IMR-90 (cell line): ENCODE measurements around the gene STAG1. TPM values are rescaled to one million over a fixed set of nuclear protein-coding genes. Genes with fewer than 3 reads are reported as not detected.
"Not testable (repeated sequence)": the region's sequence is repeated elsewhere in the genome, so short reads cannot be mapped to it uniquely, and the experiment has no call there.

Experiments used
- ATAC-seq: fragments of 200-7000 bp; cut with Tn5 transposase; 2 replicates; pipeline ENCODE4 v1.9.1; 2020; ENCODE audit warnings: low read depth, mild to moderate bottlenecking, moderate library complexity
- BruUV-seq: library from RNA; stranded (reverse); fragments of 400-500 nt; replicated peaks from 2 replicates; lab custom pipeline; 2021; lab: Mats Ljungman, UMichigan
- CTCF ChIA-PET: fragments of 300-600 bp; formaldehyde crosslinking; extraction: SDS; loops from one replicate; lab custom pipeline; 2021; ENCODE audit warnings: antibody characterized with exemption; lab: Yijun Ruan, JAX
- POLR2A ChIA-PET: fragments of 300-600 bp; sonication (Branson Sonifier 250); formaldehyde crosslinking; loops from one replicate; lab custom pipeline; 2022; ENCODE audit warnings: antibody characterized with exemption; ENCODE audit not compliant: unreplicated experiment; lab: Charles Lee
- DNase-seq: peaks from one replicate; pipeline ENCODE4 v3.0.0; 2013
- H2AFZ ChIP-seq: replicated peaks from 2 replicates; pipeline ENCODE3; 2013; ENCODE audit warnings: low read length, mild to moderate bottlenecking; ENCODE audit not compliant: poor library complexity
- H2AK5ac ChIP-seq: 2 replicates; pipeline ENCODE4 v1.6.1; 2013; ENCODE audit warnings: low read depth, low read length, inconsistent platforms
- H2AK9ac ChIP-seq: replicated peaks from 2 replicates; pipeline ENCODE3; 2013; ENCODE audit warnings: mild to moderate bottlenecking, low read depth, low read length, moderate library complexity; ENCODE audit not compliant: poor library complexity
- H2BK120ac ChIP-seq: 2 replicates; pipeline ENCODE4 v1.6.1; 2013; ENCODE audit warnings: low read depth, low read length, inconsistent platforms
- H2BK15ac ChIP-seq: 3 replicates; pipeline ENCODE4 v1.6.1; 2013; ENCODE audit warnings: low read depth, low read length, inconsistent platforms
- H2BK20ac ChIP-seq: 2 replicates; pipeline ENCODE4 v1.6.1; 2013; ENCODE audit warnings: low read depth, mild to moderate bottlenecking, inconsistent platforms, low read length, moderate library complexity
- H2BK5ac ChIP-seq: 2 replicates; pipeline ENCODE4 v1.6.1; 2013; ENCODE audit warnings: mild to moderate bottlenecking, low read depth, low read length, inconsistent platforms; ENCODE audit not compliant: poor library complexity, severe bottlenecking
- H3K14ac ChIP-seq: replicated peaks from 2 replicates; pipeline ENCODE4 v1.6.1; 2013; ENCODE audit warnings: low read depth, low read length, inconsistent platforms
- H3K18ac ChIP-seq: 2 replicates; pipeline ENCODE4 v1.6.1; 2013; ENCODE audit warnings: low read depth, low read length, control low read depth
- H3K23ac ChIP-seq: 2 replicates; pipeline ENCODE4 v1.6.1; 2013; ENCODE audit warnings: low read depth, low read length, inconsistent platforms
- H3K27ac ChIP-seq: 2 replicates; pipeline ENCODE4 v1.5.1; 2013; ENCODE audit warnings: mild to moderate bottlenecking, control low read depth, low read length; ENCODE audit not compliant: insufficient read depth
- H3K27me3 ChIP-seq: 2 replicates; pipeline ENCODE4 v1.6.1; 2013; ENCODE audit warnings: low read length; ENCODE audit not compliant: control insufficient read depth, insufficient read depth
- H3K36me3 ChIP-seq: 2 replicates; pipeline ENCODE4 v1.6.1; 2013; ENCODE audit warnings: low read length, mixed read lengths; ENCODE audit not compliant: control insufficient read depth, insufficient read depth
- H3K4ac ChIP-seq: 2 replicates; pipeline ENCODE4 v1.6.1; 2013; ENCODE audit warnings: low read depth, low read length, inconsistent platforms
- H3K4me1 ChIP-seq: 2 replicates; pipeline ENCODE4 v1.6.1; 2013; ENCODE audit warnings: low read length, mixed read lengths; ENCODE audit not compliant: control insufficient read depth, insufficient read depth
- H3K4me2 ChIP-seq: 2 replicates; pipeline ENCODE4 v1.6.1; 2013; ENCODE audit warnings: low read depth, mild to moderate bottlenecking, control low read depth, low read length, moderate library complexity
- H3K4me3 ChIP-seq: 2 replicates; pipeline ENCODE4 v1.5.1; 2013; ENCODE audit warnings: low read depth, mild to moderate bottlenecking, control low read depth, low read length, moderate library complexity; ENCODE audit not compliant: insufficient read depth
- H3K56ac ChIP-seq: 2 replicates; pipeline ENCODE4 v1.6.1; 2013; ENCODE audit warnings: low read length, inconsistent platforms; ENCODE audit not compliant: insufficient read depth; ENCODE audit errors: extremely low read depth
- H3K79me1 ChIP-seq, 2 experiments: 2 replicates each; pipeline ENCODE4 v1.6.1; 2013; ENCODE audit warnings: low read length in 2 of 2, inconsistent platforms in 1 of 2, low read depth in 1 of 2
- H3K9ac ChIP-seq: 2 replicates; pipeline ENCODE4 v1.6.1; 2013; ENCODE audit warnings: low read depth, low read length, control low read depth
- H3K9me1 ChIP-seq: 2 replicates; pipeline ENCODE4 v1.6.1; 2013; ENCODE audit warnings: low read length, inconsistent platforms; ENCODE audit not compliant: insufficient read depth
- H3K9me3 ChIP-seq: 2 replicates; pipeline ENCODE4 v1.6.1; 2013; ENCODE audit warnings: low read length; ENCODE audit not compliant: control insufficient read depth, insufficient read depth
- H4K20me1 ChIP-seq: 2 replicates; pipeline ENCODE4 v1.6.1; 2013; ENCODE audit warnings: low read length, inconsistent platforms; ENCODE audit not compliant: insufficient read depth
- H4K5ac ChIP-seq: 2 replicates; pipeline ENCODE4 v1.6.1; 2013; ENCODE audit warnings: mild to moderate bottlenecking, low read depth, low read length, control low read depth
- H4K8ac ChIP-seq, 2 experiments: 2 replicates each; pipeline ENCODE4 v1.6.1; 2013; ENCODE audit warnings: low read depth in 2 of 2, low read length in 2 of 2, control low read depth in 1 of 2, inconsistent platforms in 1 of 2
- H4K91ac ChIP-seq: 2 replicates; pipeline ENCODE4 v1.6.1; 2013; ENCODE audit warnings: low read depth, low read length, inconsistent platforms; ENCODE audit not compliant: insufficient read depth
- FOS ChIP-seq: fragments of 150-350 bp; IDR thresholded peaks from 2 replicates; pipeline ENCODE4 v1.6.1; 2016; ENCODE audit warnings: low read depth, low read length
- RAD21 ChIP-seq: IDR thresholded peaks from 2 replicates; pipeline ENCODE4 v1.6.1; 2012; ENCODE audit warnings: low read length, improper control_type of control experiment
- WGBS, 2 experiments: methylation state at CpG; one replicate each; pipeline versions ENCODE4 v1.1.5 to v1.1.7; 2013; ENCODE audit warnings: missing lambda C conversion rate in 2 of 2; ENCODE audit not compliant: insufficient read length in 1 of 2; ENCODE audit errors: extremely low coverage in 2 of 2; 5-methylcytosine and 5-hydroxymethylcytosine counted together
- dilution Hi-C: fragments of 300-500 bp; cut with HindIII; formaldehyde crosslinking; loops from one replicate; pipeline ENCODE4 v1.14.3; 2018; ENCODE audit warnings: low sequenced_read_pairs; ENCODE audit not compliant: unreplicated experiment
- in situ Hi-C: fragments of 300-500 bp; cut with MboI; formaldehyde crosslinking; loops from 3 replicates; pipeline ENCODE4 v1.14.3; 2019; ENCODE audit warnings: low sequenced_read_pairs, inconsistent platforms, mixed read lengths
- intact Hi-C: fragments of 100-400 bp; cut with micrococcal nuclease; formaldehyde crosslinking; loops from 2 replicates; pipeline ENCODE4 v1.10.0; 2022
- polyA plus RNA-seq, 3 experiments: library from polyadenylated mRNA; depleted of rRNA; stranded (reverse); fragments of >200 nt; gene quantifications; 2 replicates each; pipeline ENCODE4 v1.2.3, GENCODE V29; 2012; ENCODE audit warnings: low replicate concordance in 1 of 3
- total RNA-seq: library from RNA; depleted of rRNA; stranded (reverse); fragments of >200 nt; gene quantifications from 2 replicates; pipeline ENCODE4 v1.2.3, GENCODE V29; 2012

STAG1 gene
- total and polyA plus RNA-seq, 2 of the 4 experiments (the other 2 are of a cell fraction): 9.6 to 32.3 TPM

- intact Hi-C loops: no loop called here
- Histone ChIP-seq H2AK9ac (no peak overlapping the region), H4K5ac (no peak overlapping the region), H4K91ac (no peak overlapping the region), H3K9me3 (no peaks in the 10 kb centered on the region), H4K20me1 (peaks cover 5% of the 10 kb centered on the region; the same call in 1 of the 2 replicates), H3K9me1 (0 out of 2 replicates have a peak, but pooled peaks cover 3% of the 10 kb centered on the region), H3K79me1 (peaks cover 44 to 59% of the 10 kb centered on the region in 2 experiments), H4K8ac (no peak overlapping the region), H2AFZ (no peak overlapping the region), H3K27me3 (no peaks in the 10 kb centered on the region), H2BK20ac (no peak overlapping the region), H3K23ac (no peak overlapping the region), H3K4ac (no peak overlapping the region), H2BK15ac (no peak overlapping the region), H3K4me1 (no peaks in the 10 kb centered on the region), H3K4me3 (no peak overlapping the region), H3K9ac (no peak overlapping the region), H3K36me3 (peaks cover 2% of the 10 kb centered on the region; the same call in 1 of the 2 replicates), H3K27ac (no peak overlapping the region), H3K14ac (no peak overlapping the region), H2BK120ac (no peak overlapping the region), H3K18ac (no peak overlapping the region), H3K56ac (no peak overlapping the region), H2AK5ac (no peak overlapping the region), H2BK5ac (no peak overlapping the region), H3K4me2 (no peak overlapping the region)
- in situ Hi-C loops: no loop called here
- dilution Hi-C loops: no loop called here
- no peak for TF ChIP-seq FOS
- no peak for TF ChIP-seq RAD21
- no TSS peak for BruUV-seq
- DNase-seq: no peak
- ChIA-PET CTCF (interaction anchor here (0.6 to 0.9 kb wide), 2 partner anchors 12 to 632 kb away, joined by 3 to 4 read pairs; no protein-coding TSS in a partner anchor), POLR2A (no interaction called here)
- ATAC-seq: no peak
- no CpG with 5 or more reads among the region's 7 CpGs for WGBS, 2 experiments
Observed at GRCh38 chr3:136711277-136711676, 40.9 kb downstream of the STAG1 start.

GRCh38 chr3:136709775-136710174 is 42.4 kb downstream of the STAG1 start:
- DNase-seq, H4K5ac ChIP-seq, H3K27me3 ChIP-seq, H2AFZ ChIP-seq, H3K56ac ChIP-seq, ATAC-seq, H3K9me3 ChIP-seq, H3K27ac ChIP-seq, H2AK9ac ChIP-seq, POLR2A ChIA-PET, intact Hi-C loops, H3K4me3 ChIP-seq, H3K4me2 ChIP-seq, in situ Hi-C loops, H3K4me1 ChIP-seq, H3K9ac ChIP-seq, H2BK15ac ChIP-seq, H3K23ac ChIP-seq, H3K18ac ChIP-seq, H3K9me1 ChIP-seq, dilution Hi-C loops, H2BK5ac ChIP-seq, BruUV-seq, H3K36me3 ChIP-seq, H3K4ac ChIP-seq, H4K8ac ChIP-seq, H3K14ac ChIP-seq, H4K91ac ChIP-seq, H2AK5ac ChIP-seq, H2BK20ac ChIP-seq, H2BK120ac ChIP-seq: not testable (repeated sequence)
- WGBS, 2 experiments: no CpG with 5 or more reads among the region's 1 CpG
- CTCF ChIA-PET: interaction anchor here (1.3 kb wide), 1 partner anchor 43 kb away, joined by 3 read pairs; no protein-coding TSS in a partner anchor
- H3K79me1 ChIP-seq: peaks cover 38 to 61% of the 10 kb centered on the region in 2 experiments
- peaks cover 12% of the 10 kb centered on the region for H4K20me1 ChIP-seq
